ENCODE data around the gene BCAS3. TPM values are rescaled to one million over a fixed set of nuclear protein-coding genes. Genes with fewer than 3 reads are reported as not detected.
"Not testable (repeated sequence)": the region's sequence is repeated elsewhere in the genome, so short reads cannot be mapped to it uniquely, and the experiment has no call there.

Gene BCAS3
- total RNA-seq, 2 experiments from 2014 or later: 20.1 to 31.8 TPM

DNA sequence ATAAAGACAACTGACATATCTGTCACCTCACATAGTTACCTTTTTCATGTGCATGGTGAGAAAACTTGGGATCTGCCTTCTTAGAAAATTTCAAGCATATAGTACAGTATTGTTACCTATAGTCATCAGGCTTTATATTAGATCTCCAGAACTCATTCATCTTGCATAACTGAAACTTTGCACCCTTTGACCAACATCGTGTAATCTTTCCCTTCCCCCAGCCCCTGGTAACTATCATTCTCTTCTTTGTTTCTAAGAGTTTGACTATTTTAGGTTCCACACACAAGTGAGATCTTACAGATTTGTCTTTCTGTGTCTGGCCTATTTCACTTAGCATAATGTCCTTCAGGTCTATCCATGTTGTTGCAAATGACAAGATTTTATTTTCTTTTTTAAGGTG is 751.6 kb downstream of the BCAS3 start:
- CTCF ChIA-PET: no interaction called here
- ATAC-seq (ENCODE audit: poor library complexity) (no peak), DNase-seq (no peak)
- Mint-ChIP-seq H3K4me1 (ENCODE audit: low read depth) (no peaks in the 10 kb centered on the region), H3K36me3 (ENCODE audit: low read depth) (no peaks in the 10 kb centered on the region), H3K4me3 (no peak overlapping the region), H3K27me3 (peaks cover 52% of the 10 kb centered on the region), H3K9me3 (no peaks in the 10 kb centered on the region), H3K27ac (no peak overlapping the region)
- H3K9me3 ChIP-seq (ENCODE audit: control insufficient read depth in 1 of 2, insufficient read depth in 1 of 2, low read length in 2 of 2): no peaks in the 10 kb centered on the region
- no peak overlapping the region for H3K27ac ChIP-seq (ENCODE audit: low read depth in 1 of 2, low read length in 2 of 2)
- POLR2A ChIA-PET: interaction anchor here (0.6 kb wide), 1 partner anchor 814 kb away, joined by 3 read pairs; no protein-coding TSS in a partner anchor
- intact Hi-C loops (cut with DNase I, micrococcal nuclease): no loop called here
- no peaks in the 10 kb centered on the region for H3K36me3 ChIP-seq (ENCODE audit: insufficient read depth, low read length)
- H3K4me3 ChIP-seq (ENCODE audit: low read length): no peak overlapping the region
- H3K4me1 ChIP-seq (ENCODE audit: insufficient read depth, low read length): no peaks in the 10 kb centered on the region
- TF ChIP-seq, protein P1, sequence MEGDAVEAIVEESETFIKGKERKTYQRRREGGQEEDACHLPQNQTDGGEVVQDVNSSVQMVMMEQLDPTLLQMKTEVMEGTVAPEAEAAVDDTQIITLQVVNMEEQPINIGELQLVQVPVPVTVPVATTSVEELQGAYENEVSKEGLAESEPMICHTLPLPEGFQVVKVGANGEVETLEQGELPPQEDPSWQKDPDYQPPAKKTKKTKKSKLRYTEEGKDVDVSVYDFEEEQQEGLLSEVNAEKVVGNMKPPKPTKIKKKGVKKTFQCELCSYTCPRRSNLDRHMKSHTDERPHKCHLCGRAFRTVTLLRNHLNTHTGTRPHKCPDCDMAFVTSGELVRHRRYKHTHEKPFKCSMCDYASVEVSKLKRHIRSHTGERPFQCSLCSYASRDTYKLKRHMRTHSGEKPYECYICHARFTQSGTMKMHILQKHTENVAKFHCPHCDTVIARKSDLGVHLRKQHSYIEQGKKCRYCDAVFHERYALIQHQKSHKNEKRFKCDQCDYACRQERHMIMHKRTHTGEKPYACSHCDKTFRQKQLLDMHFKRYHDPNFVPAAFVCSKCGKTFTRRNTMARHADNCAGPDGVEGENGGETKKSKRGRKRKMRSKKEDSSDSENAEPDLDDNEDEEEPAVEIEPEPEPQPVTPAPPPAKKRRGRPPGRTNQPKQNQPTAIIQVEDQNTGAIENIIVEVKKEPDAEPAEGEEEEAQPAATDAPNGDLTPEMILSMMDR (IDR thresholded peaks at IDR 0.05): no peak
- H3K27me3 ChIP-seq (ENCODE audit: control insufficient read depth in 1 of 2, insufficient read depth in 2 of 2, low read length in 2 of 2): peaks cover 0 to 14% of the 10 kb centered on the region in 2 experiments

GRCh38 chr17:61429831-61430230 is 752.2 kb downstream of the BCAS3 start:
- H3K9me3 Mint-ChIP-seq; H3K4me3 Mint-ChIP-seq; H3K9me3 ChIP-seq (ENCODE audit: control insufficient read depth in 1 of 2, insufficient read depth in 1 of 2, low read length in 2 of 2); H3K36me3 Mint-ChIP-seq (ENCODE audit: low read depth); H3K4me3 ChIP-seq (ENCODE audit: low read length); H3K27ac ChIP-seq (ENCODE audit: low read depth in 1 of 2, low read length in 2 of 2); intact Hi-C loops (cut with DNase I, micrococcal nuclease); H3K27ac Mint-ChIP-seq; DNase-seq; ATAC-seq (ENCODE audit: poor library complexity); H3K27me3 ChIP-seq (ENCODE audit: control insufficient read depth in 1 of 2, insufficient read depth in 2 of 2, low read length in 2 of 2); H3K36me3 ChIP-seq (ENCODE audit: insufficient read depth, low read length); H3K4me1 Mint-ChIP-seq (ENCODE audit: low read depth); CTCF ChIA-PET; H3K4me1 ChIP-seq (ENCODE audit: insufficient read depth, low read length): not testable (repeated sequence)
- peaks cover 52% of the 10 kb centered on the region for H3K27me3 Mint-ChIP-seq
- POLR2A ChIA-PET: interaction anchor here (0.6 kb wide), 1 partner anchor 813 kb away, joined by 3 read pairs; no protein-coding TSS in a partner anchor

DNA sequence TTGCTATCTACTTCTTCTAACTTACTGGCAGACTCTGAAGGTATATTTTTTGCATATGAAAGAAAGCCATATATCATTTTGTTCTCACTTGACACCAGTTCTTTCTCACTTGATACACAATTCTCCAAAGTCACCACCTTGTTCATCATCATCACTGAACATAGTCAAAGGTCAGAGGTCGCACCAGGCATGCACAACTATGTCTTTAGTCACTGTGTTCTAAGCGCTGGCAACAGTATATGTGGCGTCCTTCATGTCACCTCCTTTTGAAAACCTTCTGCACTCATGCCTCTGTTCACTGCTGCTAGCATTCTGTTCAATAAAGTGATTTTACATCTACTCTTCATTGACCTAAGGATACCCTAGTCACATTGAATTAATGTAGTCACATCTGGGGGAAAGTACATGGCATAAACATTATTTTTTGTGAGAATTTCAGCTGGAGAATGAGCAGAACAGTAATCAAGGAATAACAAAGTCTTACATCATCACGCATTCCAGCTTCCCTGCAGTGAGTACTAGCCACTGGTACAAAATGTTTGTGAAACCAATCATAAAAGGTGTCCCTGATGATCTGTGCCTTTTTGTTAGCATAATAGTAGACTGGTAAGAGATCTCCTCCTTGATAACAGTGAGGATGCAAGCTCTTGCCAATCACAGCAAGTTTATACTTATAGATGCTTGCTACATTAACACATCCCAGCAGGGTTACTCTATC is 754.1 kb downstream of the BCAS3 start:
- H3K9me3 ChIP-seq (ENCODE audit: control insufficient read depth in 1 of 2, insufficient read depth in 1 of 2, low read length in 2 of 2): no peaks in the 10 kb centered on the region
- H3K27ac ChIP-seq (ENCODE audit: low read depth in 1 of 2, low read length in 2 of 2): no peak overlapping the region
- peaks cover 0 to 9% of the 10 kb centered on the region in 2 experiments for H3K27me3 ChIP-seq (ENCODE audit: control insufficient read depth in 1 of 2, insufficient read depth in 2 of 2, low read length in 2 of 2)
- Mint-ChIP-seq H3K36me3 (ENCODE audit: low read depth) (no peaks in the 10 kb centered on the region), H3K9me3 (peaks cover 4% of the 10 kb centered on the region), H3K4me1 (ENCODE audit: low read depth) (no peaks in the 10 kb centered on the region), H3K27me3 (peaks cover 56% of the 10 kb centered on the region), H3K4me3 (no peak overlapping the region), H3K27ac (no peak overlapping the region)
- TF ChIP-seq, protein P1 (IDR thresholded peaks at IDR 0.05): no peak
- CTCF ChIA-PET: no interaction called here
- POLR2A ChIA-PET: no interaction called here
- no peak overlapping the region for H3K4me3 ChIP-seq (ENCODE audit: low read length)
- H3K4me1 ChIP-seq (ENCODE audit: insufficient read depth, low read length): no peaks in the 10 kb centered on the region
- H3K36me3 ChIP-seq (ENCODE audit: insufficient read depth, low read length): no peaks in the 10 kb centered on the region
- intact Hi-C loops (cut with DNase I, micrococcal nuclease): no loop called here
- ATAC-seq (ENCODE audit: poor library complexity) (no peak), DNase-seq (no peak)

DNA sequence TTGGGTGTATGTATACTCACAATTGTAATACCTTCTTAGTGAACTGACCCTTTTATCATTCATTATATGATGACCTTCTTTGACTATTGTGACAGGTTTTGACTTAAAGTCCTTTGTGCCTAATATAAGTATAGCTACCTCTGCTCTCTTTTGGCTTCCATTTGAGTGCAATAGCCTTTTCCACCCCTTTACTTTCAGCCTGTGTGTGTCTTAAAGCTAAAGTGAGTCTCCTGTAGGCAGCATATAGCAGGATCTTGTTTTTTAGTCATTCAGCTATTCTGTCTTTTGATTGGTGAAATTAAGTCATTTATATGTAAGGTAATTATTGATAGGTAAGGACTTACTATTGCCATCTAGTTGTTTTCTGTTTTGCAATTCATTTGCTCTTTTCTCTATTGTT is 758.6 kb downstream of the BCAS3 start:
- Mint-ChIP-seq H3K36me3 (ENCODE audit: low read depth) (peaks cover 4% of the 10 kb centered on the region), H3K27ac (no peak overlapping the region), H3K27me3 (peaks cover 77% of the 10 kb centered on the region), H3K4me3 (no peak overlapping the region), H3K4me1 (ENCODE audit: low read depth) (no peaks in the 10 kb centered on the region), H3K9me3 (peaks cover 18% of the 10 kb centered on the region)
- H3K27me3 ChIP-seq (ENCODE audit: control insufficient read depth in 1 of 2, insufficient read depth in 2 of 2, low read length in 2 of 2): peaks cover 17 to 21% of the 10 kb centered on the region in 2 experiments
- no peaks in the 10 kb centered on the region for H3K36me3 ChIP-seq (ENCODE audit: insufficient read depth, low read length)
- POLR2A ChIA-PET: no interaction called here
- CTCF ChIA-PET: no interaction called here
- no peak overlapping the region for H3K27ac ChIP-seq (ENCODE audit: low read depth in 1 of 2, low read length in 2 of 2)
- intact Hi-C loops (cut with DNase I, micrococcal nuclease): no loop called here
- H3K4me1 ChIP-seq (ENCODE audit: insufficient read depth, low read length): no peaks in the 10 kb centered on the region
- H3K4me3 ChIP-seq (ENCODE audit: low read length): no peak overlapping the region
- no peak for ATAC-seq (ENCODE audit: poor library complexity)
- DNase-seq: no peak
- H3K9me3 ChIP-seq (ENCODE audit: control insufficient read depth in 1 of 2, insufficient read depth in 1 of 2, low read length in 2 of 2): peaks cover 5 to 15% of the 10 kb centered on the region in 2 experiments
- TF ChIP-seq, protein P1 (IDR thresholded peaks at IDR 0.05): no peak
